ENCODE results near the gene SSH3.

- TF ChIP-seq CTCF (conservative IDR thresholded peaks at IDR 0.05; ENCODE audit: low read length) (no peak), EZH2phosphoT487 (IDR thresholded peaks at IDR 0.05; ENCODE audit: borderline replicate concordance, low read depth, low read length) (no peak)
Measured at GRCh38 chr11:67309661-67310061, 6.3 kb downstream of the SSH3 start.

Measured in OCI-LY7 (cell line).